Smooth muscle cell (in vitro differentiated cells): ENCODE measurements around the gene ARHGAP6. TPM values are rescaled to one million over a fixed set of nuclear protein-coding genes. Genes with fewer than 3 reads are reported as not detected.

Source experiments
- DNase-seq: peaks from one replicate; lab custom pipeline; 2025; ENCODE audit not compliant: unreplicated experiment; lab: John Stamatoyannopoulos, UW
- H2AFZ ChIP-seq: fragments of 200-600 bp; sonication (generic); 2 replicates; pipeline ENCODE4 v1.6.0; 2016; ENCODE audit warnings: antibody characterized with exemption, low read depth, mild to moderate bottlenecking
- H3F3A ChIP-seq: fragments of 200-600 bp; sonication (generic); 2 replicates; pipeline ENCODE4 v1.6.0; 2017; ENCODE audit warnings: antibody characterized with exemption, low read depth
- H3K27ac ChIP-seq: fragments of 200-600 bp; sonication (generic); 2 replicates; pipeline ENCODE4 v1.5.1; 2016; ENCODE audit warnings: low read depth, mild to moderate bottlenecking
- H3K27me3 ChIP-seq: fragments of 200-600 bp; sonication (generic); 2 replicates; pipeline ENCODE4 v1.6.1; 2016; ENCODE audit warnings: low read depth, mild to moderate bottlenecking
- H3K36me3 ChIP-seq: fragments of 200-600 bp; sonication (generic); 2 replicates; pipeline ENCODE4 v1.5.1; 2016; ENCODE audit warnings: low read depth
- H3K4me1 ChIP-seq: fragments of 200-600 bp; sonication (generic); 2 replicates; pipeline ENCODE4 v1.5.1; 2016; ENCODE audit warnings: low read depth
- H3K4me2 ChIP-seq: fragments of 200-600 bp; sonication (generic); 2 replicates; pipeline ENCODE4 v1.6.0; 2016; ENCODE audit warnings: mild to moderate bottlenecking
- H3K4me3 ChIP-seq: fragments of 200-600 bp; sonication (generic); 2 replicates; pipeline ENCODE4 v1.5.1; 2016; ENCODE audit warnings: mild to moderate bottlenecking
- H3K79me2 ChIP-seq: fragments of 200-600 bp; sonication (generic); 2 replicates; pipeline ENCODE4 v1.6.0; 2016; ENCODE audit warnings: low read depth, mild to moderate bottlenecking
- H3K9ac ChIP-seq: fragments of 200-600 bp; sonication (generic); 2 replicates; pipeline ENCODE4 v1.6.0; 2016; ENCODE audit warnings: low read depth
- H3K9me3 ChIP-seq: fragments of 200-600 bp; sonication (generic); replicated peaks from 2 replicates; pipeline ENCODE4 v1.5.1; 2016; ENCODE audit warnings: low read depth
- H4K20me1 ChIP-seq: fragments of 200-600 bp; sonication (generic); 2 replicates; pipeline ENCODE4 v1.6.0; 2016; ENCODE audit warnings: low read depth
- WGBS: methylation state at CpG from one replicate; pipeline ENCODE4 v1.1.7; 2016; ENCODE audit warnings: low lambda C conversion rate; 5-methylcytosine and 5-hydroxymethylcytosine counted together
- polyA plus RNA-seq: library from polyadenylated mRNA; unstranded; fragments of >200 nt; fragmentation: Nextera tagmentation; extraction: Ambion mirVana; gene quantifications from 2 replicates; pipeline ENCODE4 v1.2.1, GENCODE V29; 2016
- total RNA-seq: library from RNA; depleted of rRNA; stranded (reverse); fragments of >200 nt; gene quantifications from 2 replicates; pipeline ENCODE4 v1.2.3, GENCODE V29; 2014
- TF ChIP-seq, protein P1 (sequence below): fragments of 200-600 bp; sonication (generic); IDR thresholded peaks from 2 replicates; pipeline ENCODE4 v1.5.1; 2017; ENCODE audit warnings: borderline replicate concordance, mild to moderate bottlenecking, antibody characterized with exemption; ENCODE audit not compliant: insufficient read depth, poor library complexity, severe bottlenecking

The ARHGAP6 gene
- total and polyA plus RNA-seq, 2 experiments from 2014 or later, result 0.55 to 0.90 TPM

DNA sequence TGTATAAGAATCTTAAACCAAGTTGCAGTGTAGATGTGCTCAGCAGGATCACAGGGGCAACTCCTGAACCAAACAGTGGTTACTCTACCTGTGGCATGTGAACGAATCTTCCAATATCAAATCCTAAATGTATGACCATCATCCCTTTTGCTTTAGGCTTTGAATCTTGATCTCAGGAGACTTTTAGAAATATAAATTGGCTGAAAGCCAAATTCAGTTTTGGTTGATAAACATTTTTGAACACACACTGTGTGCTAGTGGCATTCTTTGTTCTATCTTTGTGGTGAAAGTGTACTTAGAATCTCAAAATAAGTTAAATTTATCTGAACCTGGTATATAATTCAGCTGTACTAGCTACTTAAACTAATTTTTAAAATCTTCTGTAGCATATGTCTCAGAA lies 4.6 kb upstream of the ARHGAP6 start:
- peaks cover 32% of the 10 kb centered on the region for H3K27me3 ChIP-seq
- no peaks in the 10 kb centered on the region for H3K79me2 ChIP-seq
- WGBS, result 95% methylated on average over 1 of the region's 1 CpG
- DNase-seq, result no peak
- H3K4me2 ChIP-seq, result no peak overlapping the region
- no peaks in the 10 kb centered on the region for H3K9me3 ChIP-seq
- H3F3A ChIP-seq, result no peaks in the 10 kb centered on the region
- H3K9ac ChIP-seq, result no peak overlapping the region
- no peaks in the 10 kb centered on the region for H4K20me1 ChIP-seq
- no peak overlapping the region for H3K27ac ChIP-seq
- no peak overlapping the region for H3K4me3 ChIP-seq
- H3K36me3 ChIP-seq, result no peaks in the 10 kb centered on the region
- no peaks in the 10 kb centered on the region for H3K4me1 ChIP-seq
- TF ChIP-seq, protein P1, sequence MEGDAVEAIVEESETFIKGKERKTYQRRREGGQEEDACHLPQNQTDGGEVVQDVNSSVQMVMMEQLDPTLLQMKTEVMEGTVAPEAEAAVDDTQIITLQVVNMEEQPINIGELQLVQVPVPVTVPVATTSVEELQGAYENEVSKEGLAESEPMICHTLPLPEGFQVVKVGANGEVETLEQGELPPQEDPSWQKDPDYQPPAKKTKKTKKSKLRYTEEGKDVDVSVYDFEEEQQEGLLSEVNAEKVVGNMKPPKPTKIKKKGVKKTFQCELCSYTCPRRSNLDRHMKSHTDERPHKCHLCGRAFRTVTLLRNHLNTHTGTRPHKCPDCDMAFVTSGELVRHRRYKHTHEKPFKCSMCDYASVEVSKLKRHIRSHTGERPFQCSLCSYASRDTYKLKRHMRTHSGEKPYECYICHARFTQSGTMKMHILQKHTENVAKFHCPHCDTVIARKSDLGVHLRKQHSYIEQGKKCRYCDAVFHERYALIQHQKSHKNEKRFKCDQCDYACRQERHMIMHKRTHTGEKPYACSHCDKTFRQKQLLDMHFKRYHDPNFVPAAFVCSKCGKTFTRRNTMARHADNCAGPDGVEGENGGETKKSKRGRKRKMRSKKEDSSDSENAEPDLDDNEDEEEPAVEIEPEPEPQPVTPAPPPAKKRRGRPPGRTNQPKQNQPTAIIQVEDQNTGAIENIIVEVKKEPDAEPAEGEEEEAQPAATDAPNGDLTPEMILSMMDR, result no peak
- H2AFZ ChIP-seq, result no peak overlapping the region

DNA sequence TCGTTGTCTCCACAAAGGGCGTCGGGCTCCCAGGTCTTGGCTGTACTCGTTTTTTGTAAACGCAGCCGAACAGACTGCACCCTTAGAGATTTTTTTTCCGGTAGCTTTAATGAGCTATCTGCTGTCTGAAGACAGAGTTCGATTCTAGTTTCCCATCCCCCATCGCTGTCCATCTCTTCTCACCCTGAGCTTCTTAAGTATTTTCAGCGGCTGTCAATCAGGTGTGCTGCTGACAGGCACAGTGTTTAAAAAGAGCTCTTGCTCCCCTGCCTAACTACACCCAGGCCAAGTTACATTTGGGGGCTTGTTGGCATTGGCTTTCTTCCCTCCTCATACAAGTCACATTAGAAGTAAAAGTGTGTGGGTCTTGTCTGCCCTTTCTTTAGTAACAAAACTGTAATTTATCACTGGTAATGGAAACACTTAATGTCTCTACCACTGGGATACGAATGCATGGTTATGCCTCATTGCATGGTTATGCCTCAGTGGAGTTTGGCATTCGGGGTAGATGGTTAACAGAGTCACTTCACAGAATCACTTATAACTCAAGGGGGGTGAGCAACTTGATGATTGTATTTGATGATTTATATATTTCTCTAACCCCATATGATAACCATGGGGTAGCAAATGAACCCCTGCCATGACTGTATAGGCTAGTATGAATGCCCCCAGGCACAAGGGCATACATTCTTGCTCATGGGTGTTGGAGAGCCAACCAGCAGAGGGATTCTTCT lies 1.4 kb upstream of the ARHGAP6 start:
- Histone ChIP-seq H3F3A (no peaks in the 10 kb centered on the region), H3K27me3 (peaks cover 42% of the 10 kb centered on the region), H3K79me2 (no peaks in the 10 kb centered on the region), H3K27ac (no peak overlapping the region), H3K9ac (no peak overlapping the region), H2AFZ (no peak overlapping the region), H3K4me3 (peak overlapping the region; percentile 53), H3K4me2 (peak overlapping the region; percentile 89), H3K9me3 (no peaks in the 10 kb centered on the region), H3K4me1 (no peaks in the 10 kb centered on the region), H3K36me3 (no peaks in the 10 kb centered on the region), H4K20me1 (no peaks in the 10 kb centered on the region)
- TF ChIP-seq, protein P1, result no peak
- DNase-seq, result no peak
- WGBS, result 48% methylated on average over 12 of the region's 12 CpGs

DNA sequence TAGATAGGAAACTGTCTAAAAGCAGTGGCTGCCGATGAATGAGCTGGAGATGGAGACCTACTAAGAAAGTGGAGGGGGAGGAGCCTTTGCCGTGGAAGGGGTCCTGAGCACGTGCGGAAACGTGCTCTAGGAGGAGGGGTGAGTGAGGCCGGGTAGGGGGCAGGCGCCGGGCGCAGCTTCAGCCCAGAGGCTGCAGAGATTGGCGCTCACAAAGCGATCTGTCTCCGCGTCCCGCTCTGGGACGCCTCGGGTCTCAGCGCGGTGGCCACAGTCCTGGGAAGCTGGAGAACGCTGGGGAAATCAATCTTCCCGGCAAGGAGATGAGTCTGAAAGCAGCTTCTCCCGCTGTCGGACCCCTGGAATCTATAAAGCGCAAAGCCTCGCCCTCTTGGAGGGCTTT lies 444 bp upstream of the ARHGAP6 start:
- DNase-seq, result no peak
- WGBS, result 46% methylated on average over 18 of the region's 24 CpGs
- no peaks in the 10 kb centered on the region for H4K20me1 ChIP-seq
- H2AFZ ChIP-seq, result peak overlapping the region; percentile 45
- no peaks in the 10 kb centered on the region for H3F3A ChIP-seq
- no peak overlapping the region for H3K9ac ChIP-seq
- TF ChIP-seq, protein P1, result no peak
- H3K36me3 ChIP-seq, result no peaks in the 10 kb centered on the region
- H3K9me3 ChIP-seq, result no peaks in the 10 kb centered on the region
- peaks cover 42% of the 10 kb centered on the region for H3K27me3 ChIP-seq
- peak overlapping the region; percentile 53 for H3K4me3 ChIP-seq
- peak overlapping the region; percentile 89 for H3K4me2 ChIP-seq
- no peak overlapping the region for H3K27ac ChIP-seq
- no peaks in the 10 kb centered on the region for H3K4me1 ChIP-seq
- no peaks in the 10 kb centered on the region for H3K79me2 ChIP-seq
